ENCODE data around the gene SCN11A. TPM values are rescaled to one million over a fixed set of nuclear protein-coding genes. Genes with fewer than 3 reads are reported as not detected.

The SCN11A gene
- total and polyA plus RNA-seq, 5 donors from 2014 or later = 0.13 TPM; not detected in 4

DNA sequence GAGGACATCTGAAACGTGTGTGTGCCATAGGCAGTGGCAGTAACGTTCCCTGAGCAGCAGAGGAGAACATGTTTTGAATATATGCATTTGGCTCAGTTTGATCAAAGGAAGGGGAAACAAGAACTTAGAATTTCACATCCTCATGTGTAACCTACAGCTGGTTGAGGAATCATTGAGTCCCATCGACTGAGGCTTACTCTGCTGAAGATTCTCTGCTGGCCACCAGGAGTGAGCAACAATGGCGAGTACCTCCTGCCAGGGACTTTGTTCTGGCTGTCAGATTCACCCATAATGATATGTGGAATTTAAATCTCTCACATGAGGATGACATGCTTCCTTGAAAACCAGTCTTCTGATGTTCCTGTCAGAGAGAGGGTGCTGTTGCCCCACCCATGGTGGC is 34.4 kb upstream of the SCN11A start:
- Histone ChIP-seq H3K27ac (ENCODE audit: insufficient read depth, low read length, poor library complexity, severe bottlenecking) (no peak overlapping the region), H3K36me3 (ENCODE audit: control insufficient read depth, insufficient read depth, low read length) (peaks cover 79% of the 10 kb centered on the region), H3K4me3 (ENCODE audit: low read depth, low read length) (no peak overlapping the region), H3K9me3 (ENCODE audit: control insufficient read depth in 2 of 2, low read length in 2 of 2) (no peaks in the 10 kb centered on the region), H3K4me1 (ENCODE audit: control insufficient read depth, insufficient read depth, low read length, poor library complexity, severe bottlenecking) (no peaks in the 10 kb centered on the region), H3K27me3 (ENCODE audit: control insufficient read depth, insufficient read depth, low read length) (no peaks in the 10 kb centered on the region)
- ATAC-seq (ENCODE audit: low read depth in 2 of 2) (no peak), DNase-seq (no peak)
- Mint-ChIP-seq H3K36me3 (peaks cover 63% of the 10 kb centered on the region), H3K4me1 (peaks cover 0 to 11% (median 2%) of the 10 kb centered on the region in 4 donors), H3K4me3 (no peak overlapping the region), H3K9me3 (no peaks in the 10 kb centered on the region), H3K27me3 (no peaks in the 10 kb centered on the region), H3K27ac (peak overlapping the region in 1 of 3 donors; percentile 26)

DNA sequence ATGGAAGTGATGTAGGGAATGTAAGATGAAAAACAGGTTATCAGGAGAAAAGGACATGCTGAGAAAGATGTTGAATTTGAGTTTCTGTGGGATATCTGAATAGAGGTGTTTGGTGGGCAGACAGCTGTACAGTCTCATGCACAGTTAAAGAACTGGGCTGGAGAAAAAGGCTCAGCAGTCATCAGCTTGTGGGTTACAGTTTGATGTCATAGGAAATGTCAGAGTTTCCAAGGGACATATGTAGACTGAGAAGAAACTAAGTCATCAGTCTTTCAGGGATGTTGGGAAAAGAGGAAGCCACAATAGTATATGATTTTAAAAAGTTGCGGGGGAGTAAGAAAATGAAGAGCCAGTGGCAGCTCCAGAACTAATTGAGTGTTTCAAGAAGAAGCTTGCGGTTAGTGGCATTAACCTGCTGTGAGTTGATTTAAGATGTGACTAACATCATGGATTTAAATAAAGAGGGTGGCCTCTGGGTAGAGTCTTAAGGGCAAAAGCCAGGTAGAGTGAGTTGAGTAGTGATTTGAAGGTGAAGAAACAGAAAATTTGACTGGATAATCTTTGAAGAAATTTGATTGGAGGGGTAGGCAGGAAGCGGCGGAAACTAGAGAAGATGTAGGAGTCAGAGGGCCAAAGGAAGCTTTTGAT is 31.0 kb upstream of the SCN11A start:
- Mint-ChIP-seq H3K27ac (peak overlapping the region; percentile 31 to 70 (median 39)), H3K27me3 (no peaks in the 10 kb centered on the region), H3K4me1 (peaks cover 2 to 24% (median 7%) of the 10 kb centered on the region in 4 donors), H3K4me3 (no peak overlapping the region), H3K36me3 (peaks cover 46% of the 10 kb centered on the region), H3K9me3 (no peaks in the 10 kb centered on the region)
- Histone ChIP-seq H3K4me1 (ENCODE audit: control insufficient read depth, insufficient read depth, low read length, poor library complexity, severe bottlenecking) (no peaks in the 10 kb centered on the region), H3K27ac (ENCODE audit: insufficient read depth, low read length, poor library complexity, severe bottlenecking) (no peak overlapping the region), H3K27me3 (ENCODE audit: control insufficient read depth, insufficient read depth, low read length) (no peaks in the 10 kb centered on the region), H3K9me3 (ENCODE audit: control insufficient read depth in 2 of 2, low read length in 2 of 2) (no peaks in the 10 kb centered on the region), H3K36me3 (ENCODE audit: control insufficient read depth, insufficient read depth, low read length) (peaks cover 59% of the 10 kb centered on the region), H3K4me3 (ENCODE audit: low read depth, low read length) (no peak overlapping the region)
- no peak for ATAC-seq (ENCODE audit: low read depth in 2 of 2)
- DNase-seq = no peak

DNA sequence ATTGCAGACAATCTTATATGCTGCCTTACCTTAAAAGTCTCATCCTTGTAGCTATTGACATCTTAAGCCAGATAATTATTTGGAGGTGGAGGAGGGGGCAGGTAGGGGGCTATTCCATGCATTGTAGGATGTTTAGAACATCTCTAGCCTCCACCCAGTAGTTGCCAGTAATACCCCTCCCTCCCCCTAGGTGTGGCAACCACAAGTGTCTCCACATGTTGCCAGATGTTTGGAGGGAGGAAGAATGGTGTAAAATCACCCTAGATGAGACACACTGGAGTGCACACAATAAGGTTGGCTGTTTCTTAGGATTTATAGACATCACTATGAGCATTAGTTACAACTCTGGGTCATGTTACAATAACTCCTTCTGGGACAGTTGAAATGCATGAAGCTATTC is 28.3 kb upstream of the SCN11A start:
- H3K4me1 Mint-ChIP-seq = peaks cover 2 to 25% (median 6%) of the 10 kb centered on the region in 4 donors
- H3K4me3 Mint-ChIP-seq = no peak overlapping the region
- Histone ChIP-seq H3K4me3 (ENCODE audit: low read depth, low read length) (no peak overlapping the region), H3K9me3 (ENCODE audit: control insufficient read depth in 2 of 2, low read length in 2 of 2) (no peaks in the 10 kb centered on the region), H3K4me1 (ENCODE audit: control insufficient read depth, insufficient read depth, low read length, poor library complexity, severe bottlenecking) (no peaks in the 10 kb centered on the region), H3K36me3 (ENCODE audit: control insufficient read depth, insufficient read depth, low read length) (peaks cover 60% of the 10 kb centered on the region), H3K27ac (ENCODE audit: insufficient read depth, low read length, poor library complexity, severe bottlenecking) (no peak overlapping the region), H3K27me3 (ENCODE audit: control insufficient read depth, insufficient read depth, low read length) (no peaks in the 10 kb centered on the region)
- DNase-seq (peak in 1 of 3 donors; percentile 42), ATAC-seq (ENCODE audit: low read depth in 2 of 2) (no peak)
- no peaks in the 10 kb centered on the region for H3K9me3 Mint-ChIP-seq
- H3K27ac Mint-ChIP-seq = no peak overlapping the region
- no peaks in the 10 kb centered on the region for H3K27me3 Mint-ChIP-seq
- peaks cover 53% of the 10 kb centered on the region for H3K36me3 Mint-ChIP-seq

DNA sequence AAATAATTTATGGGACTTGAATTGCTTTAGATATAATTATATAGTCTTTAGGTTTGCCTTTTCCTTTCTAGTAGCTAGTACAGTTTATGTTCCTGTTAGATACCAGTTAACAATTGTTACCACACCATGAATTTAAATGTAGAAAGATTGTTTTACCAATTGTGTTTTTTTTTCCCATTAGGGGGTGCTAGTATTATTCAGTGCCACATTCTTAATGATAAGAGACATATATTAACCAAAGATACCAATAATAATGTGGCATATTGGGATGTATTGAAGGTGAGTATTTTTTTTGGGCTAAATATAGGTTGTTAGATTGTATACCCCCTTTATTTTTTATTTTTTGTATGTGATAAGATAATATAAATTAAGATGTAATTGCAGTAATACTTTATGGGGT is 27.8 kb upstream of the SCN11A start:
- peaks cover 62% of the 10 kb centered on the region for H3K36me3 ChIP-seq (ENCODE audit: control insufficient read depth, insufficient read depth, low read length)

DNA sequence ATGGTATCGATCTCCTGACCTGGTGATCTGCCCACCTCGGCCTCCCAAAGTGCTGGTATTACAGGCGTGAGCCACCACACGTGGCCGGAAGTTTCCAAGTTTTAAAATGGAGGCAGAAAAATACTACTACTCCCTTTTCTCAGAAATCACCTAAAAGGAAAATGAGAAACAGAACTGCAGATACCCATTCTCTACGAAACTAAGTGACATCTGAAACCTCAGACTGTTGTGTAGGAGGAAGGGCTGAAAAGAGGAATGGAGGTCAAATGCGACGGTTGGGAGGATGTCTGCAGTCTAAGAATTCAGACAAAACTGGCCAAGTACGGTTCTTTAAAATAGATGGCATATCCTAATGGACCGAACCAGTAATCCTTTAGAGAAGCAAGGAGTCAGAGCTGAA is 24.2 kb upstream of the SCN11A start:
- H3K27ac ChIP-seq (ENCODE audit: insufficient read depth, low read length, poor library complexity, severe bottlenecking) = no peak overlapping the region
- H3K9me3 ChIP-seq (ENCODE audit: control insufficient read depth in 2 of 2, low read length in 2 of 2) = no peaks in the 10 kb centered on the region
- H3K27ac Mint-ChIP-seq = no peak overlapping the region
- ATAC-seq (ENCODE audit: low read depth in 2 of 2) (no peak), DNase-seq (peak in 1 of 3 donors; percentile 66)
- H3K9me3 Mint-ChIP-seq = peaks cover 0 to 1% (median 0%) of the 10 kb centered on the region in 7 donors
- no peaks in the 10 kb centered on the region for H3K27me3 Mint-ChIP-seq
- H3K36me3 ChIP-seq (ENCODE audit: control insufficient read depth, insufficient read depth, low read length) = peaks cover 78% of the 10 kb centered on the region
- peaks cover 2 to 24% (median 12%) of the 10 kb centered on the region in 4 donors for H3K4me1 Mint-ChIP-seq
- peaks cover 67% of the 10 kb centered on the region for H3K36me3 Mint-ChIP-seq
- H3K4me3 Mint-ChIP-seq = no peak overlapping the region
- no peaks in the 10 kb centered on the region for H3K4me1 ChIP-seq (ENCODE audit: control insufficient read depth, insufficient read depth, low read length, poor library complexity, severe bottlenecking)
- no peak overlapping the region for H3K4me3 ChIP-seq (ENCODE audit: low read depth, low read length)
- H3K27me3 ChIP-seq (ENCODE audit: control insufficient read depth, insufficient read depth, low read length) = no peaks in the 10 kb centered on the region

More for the DNA sequence above, 27.8 kb upstream of the SCN11A start:
- H3K4me1 ChIP-seq (ENCODE audit: control insufficient read depth, insufficient read depth, low read length, poor library complexity, severe bottlenecking) = no peaks in the 10 kb centered on the region
- ATAC-seq (ENCODE audit: low read depth in 2 of 2) (no peak), DNase-seq (no peak)
- peaks cover 2 to 29% (median 7%) of the 10 kb centered on the region in 4 donors for H3K4me1 Mint-ChIP-seq
- H3K27ac Mint-ChIP-seq = no peak overlapping the region
- no peak overlapping the region for H3K4me3 Mint-ChIP-seq
- peaks cover 0 to 1% (median 0%) of the 10 kb centered on the region in 7 donors for H3K9me3 Mint-ChIP-seq
- H3K36me3 Mint-ChIP-seq = peaks cover 58% of the 10 kb centered on the region
- H3K9me3 ChIP-seq (ENCODE audit: control insufficient read depth in 2 of 2, low read length in 2 of 2) = no peaks in the 10 kb centered on the region
- H3K4me3 ChIP-seq (ENCODE audit: low read depth, low read length) = no peak overlapping the region
- no peaks in the 10 kb centered on the region for H3K27me3 Mint-ChIP-seq
- no peak overlapping the region for H3K27ac ChIP-seq (ENCODE audit: insufficient read depth, low read length, poor library complexity, severe bottlenecking)
- no peaks in the 10 kb centered on the region for H3K27me3 ChIP-seq (ENCODE audit: control insufficient read depth, insufficient read depth, low read length)

DNA sequence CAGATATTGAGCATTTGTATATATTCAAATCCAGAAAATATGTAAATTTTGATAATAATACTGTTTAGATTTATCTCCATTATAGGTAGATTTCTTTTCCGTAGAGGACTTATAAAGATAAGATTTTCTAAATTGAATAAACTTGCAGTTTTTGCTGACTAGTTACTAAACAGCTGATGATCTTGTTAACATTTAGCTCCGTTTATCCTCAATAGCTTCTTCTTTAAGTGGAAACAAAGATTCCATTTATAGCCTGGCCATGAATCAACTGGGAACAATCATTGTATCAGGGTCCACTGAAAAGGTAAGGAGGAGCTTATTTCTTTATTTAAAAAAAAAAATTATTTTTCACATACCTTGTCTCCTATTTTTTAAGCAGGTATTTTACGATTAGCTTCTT is 16.8 kb upstream of the SCN11A start:
- Histone ChIP-seq H3K36me3 (ENCODE audit: control insufficient read depth, insufficient read depth, low read length) (peaks cover 78% of the 10 kb centered on the region), H3K27ac (ENCODE audit: insufficient read depth, low read length, poor library complexity, severe bottlenecking) (no peak overlapping the region), H3K4me3 (ENCODE audit: low read depth, low read length) (no peak overlapping the region), H3K9me3 (ENCODE audit: control insufficient read depth in 2 of 2, low read length in 2 of 2) (no peaks in the 10 kb centered on the region), H3K27me3 (ENCODE audit: control insufficient read depth, insufficient read depth, low read length) (no peaks in the 10 kb centered on the region), H3K4me1 (ENCODE audit: control insufficient read depth, insufficient read depth, low read length, poor library complexity, severe bottlenecking) (no peaks in the 10 kb centered on the region)
- no peak for DNase-seq
- H3K4me3 Mint-ChIP-seq = no peak overlapping the region
- no peaks in the 10 kb centered on the region for H3K27me3 Mint-ChIP-seq
- H3K36me3 Mint-ChIP-seq = peaks cover 66% of the 10 kb centered on the region
- ATAC-seq (ENCODE audit: low read depth in 2 of 2) = no peak
- H3K9me3 Mint-ChIP-seq = no peaks in the 10 kb centered on the region
- peaks cover 0 to 19% (median 9%) of the 10 kb centered on the region in 4 donors for H3K4me1 Mint-ChIP-seq
- no peak overlapping the region for H3K27ac Mint-ChIP-seq

DNA sequence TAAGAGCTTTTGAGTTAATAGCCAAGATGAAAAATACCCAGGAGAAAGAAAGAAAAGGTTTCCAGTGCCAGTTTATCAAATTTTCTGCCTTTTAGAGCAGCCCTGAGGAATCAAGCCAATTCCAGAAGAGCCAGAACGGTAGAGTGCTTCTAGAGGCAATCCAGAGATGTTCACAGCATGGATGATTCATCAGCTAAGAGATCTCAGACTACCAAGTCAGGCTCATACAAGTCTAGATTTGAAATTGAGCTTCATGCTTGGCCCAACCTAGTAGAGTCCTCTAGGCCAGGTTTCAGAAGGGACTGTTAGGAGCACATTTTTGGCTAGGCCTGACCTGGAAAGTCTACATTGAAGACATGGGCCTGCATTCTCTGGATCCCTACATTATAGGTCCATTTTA is 15.5 kb upstream of the SCN11A start:
- no peak for DNase-seq
- no peak overlapping the region for H3K4me3 Mint-ChIP-seq
- Histone ChIP-seq H3K27ac (ENCODE audit: insufficient read depth, low read length, poor library complexity, severe bottlenecking) (no peak overlapping the region), H3K9me3 (ENCODE audit: control insufficient read depth in 2 of 2, low read length in 2 of 2) (no peaks in the 10 kb centered on the region), H3K4me3 (ENCODE audit: low read depth, low read length) (no peak overlapping the region), H3K4me1 (ENCODE audit: control insufficient read depth, insufficient read depth, low read length, poor library complexity, severe bottlenecking) (no peaks in the 10 kb centered on the region), H3K27me3 (ENCODE audit: control insufficient read depth, insufficient read depth, low read length) (no peaks in the 10 kb centered on the region), H3K36me3 (ENCODE audit: control insufficient read depth, insufficient read depth, low read length) (peaks cover 70% of the 10 kb centered on the region)
- H3K27me3 Mint-ChIP-seq = no peaks in the 10 kb centered on the region
- H3K9me3 Mint-ChIP-seq = no peaks in the 10 kb centered on the region
- H3K36me3 Mint-ChIP-seq = peaks cover 53% of the 10 kb centered on the region
- peak overlapping the region in 1 of 3 donors; percentile 65 for H3K27ac Mint-ChIP-seq
- peaks cover 2 to 24% (median 16%) of the 10 kb centered on the region in 4 donors for H3K4me1 Mint-ChIP-seq
- ATAC-seq (ENCODE audit: low read depth in 2 of 2) = no peak

DNA sequence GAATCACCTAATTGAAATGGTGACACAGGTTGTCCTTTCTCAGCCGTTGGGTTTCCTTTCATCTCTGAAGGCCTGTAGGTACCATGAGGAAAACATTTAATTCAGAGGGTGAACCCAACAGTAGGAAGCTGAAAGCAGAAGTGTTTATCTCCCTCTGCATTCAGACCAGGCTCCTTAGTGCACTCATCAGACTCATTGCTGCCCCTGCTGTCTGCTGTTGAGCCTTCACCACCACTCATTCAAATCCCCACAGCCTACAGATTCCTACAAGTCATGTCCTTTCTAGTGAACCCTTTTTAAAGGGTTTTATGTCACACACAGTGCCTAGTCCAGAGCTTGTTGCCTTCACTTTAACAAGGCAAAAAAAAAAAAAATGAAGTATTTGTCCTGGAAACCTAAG is 13.5 kb upstream of the SCN11A start:
- ATAC-seq (ENCODE audit: low read depth in 2 of 2) (peak; percentile 70 to 71), DNase-seq (peak in 2 of 3 donors; percentile 14 to 71)
- Histone ChIP-seq H3K36me3 (ENCODE audit: control insufficient read depth, insufficient read depth, low read length) (peaks cover 53% of the 10 kb centered on the region), H3K27me3 (ENCODE audit: control insufficient read depth, insufficient read depth, low read length) (no peaks in the 10 kb centered on the region), H3K4me1 (ENCODE audit: control insufficient read depth, insufficient read depth, low read length, poor library complexity, severe bottlenecking) (no peaks in the 10 kb centered on the region), H3K9me3 (ENCODE audit: control insufficient read depth in 2 of 2, low read length in 2 of 2) (no peaks in the 10 kb centered on the region), H3K27ac (ENCODE audit: insufficient read depth, low read length, poor library complexity, severe bottlenecking) (no peak overlapping the region), H3K4me3 (ENCODE audit: low read depth, low read length) (no peak overlapping the region)
- H3K4me1 Mint-ChIP-seq = peaks cover 14 to 40% (median 27%) of the 10 kb centered on the region in 4 donors
- H3K9me3 Mint-ChIP-seq = peaks cover 0 to 3% (median 0%) of the 10 kb centered on the region in 7 donors
- H3K27me3 Mint-ChIP-seq = no peaks in the 10 kb centered on the region
- H3K27ac Mint-ChIP-seq = peak overlapping the region in 2 of 3 donors; percentile 11 to 39
- peaks cover 42% of the 10 kb centered on the region for H3K36me3 Mint-ChIP-seq
- H3K4me3 Mint-ChIP-seq = no peak overlapping the region
